Pancreas (tissue), 10 donors: ENCODE measurements around the gene AKAP6. TPM values are rescaled to one million over a fixed set of nuclear protein-coding genes. Genes with fewer than 3 reads are reported as not detected.
"Not testable (repeated sequence)": the region's sequence is repeated elsewhere in the genome, so short reads cannot be mapped to it uniquely, and the experiment has no call there.

Source experiments
- ATAC-seq, 4 donors: fragments of 200-7000 bp; cut with Tn5 transposase; one replicate each; pipeline versions ENCODE4 v1.8.0 to v1.9.1; 2020; ENCODE audit warnings: mild to moderate bottlenecking in 4 of 4, moderate library complexity in 4 of 4
- DNase-seq, 6 donors: peaks; one replicate each; pipeline ENCODE4 v3.0.0-alpha.2; 2020
- FAIRE-seq: peaks from 2 replicates; lab custom pipeline; 2012; peaks lifted over from hg19 to GRCh38; lab: Jason Lieb, UNC
- H3K27ac ChIP-seq, 4 donors: fragments of 200-600 bp; sonication (generic); 1 replicate in 3 of 4; 2 replicates in 1 of 4; pipeline versions ENCODE4 v1.5.0 to v1.8.0; 2020
- H3K27me3 ChIP-seq, 4 donors: fragments of 200-600 bp; one replicate each; pipeline ENCODE4 v1.8.0; 2021
- H3K36me3 ChIP-seq, 3 donors: fragments of 200-600 bp; sonication (generic) in 1 of 3; one replicate each; pipeline versions ENCODE4 v1.5.0 to v1.8.0; 2020 to 2021
- H3K4me1 ChIP-seq, 3 donors: fragments of 200-600 bp; one replicate each; pipeline ENCODE4 v1.8.0; 2021
- H3K4me3 ChIP-seq, 4 donors: fragments of 200-600 bp; sonication (generic) in 2 of 4; one replicate each; pipeline versions ENCODE4 v1.5.0 to v1.8.0; 2020 to 2021
- H3K9me3 ChIP-seq, 4 donors: fragments of 200-600 bp; one replicate each; pipeline ENCODE4 v1.8.0; 2021
- CTCF ChIP-seq, 4 donors: fragments of 200-600 bp; sonication (generic) in 3 of 4; IDR thresholded peaks; one replicate each; pipeline versions ENCODE4 v1.5.0 to v1.8.0; 2021; ENCODE audit warnings: antibody characterized with exemption in 4 of 4
- WGBS, 2 donors: extraction: QIAGEN DNeasy Blood & Tissue Kit; methylation state at CpG; one replicate each; pipeline ENCODE4 v1.1.7; 2013; 5-methylcytosine and 5-hydroxymethylcytosine counted together
- intact Hi-C, 3 donors: fragments of 100-400 bp; cut with DNase I; formaldehyde crosslinking; loops; one replicate each; pipeline versions ENCODE4 v1.11.1 to v1.14.2; 2022
- polyA plus RNA-seq, 2 donors: library from polyadenylated mRNA; stranded (reverse); fragments of 200-250 nt; gene quantifications; one replicate each; pipeline ENCODE4 v1.2.3, GENCODE V29; 2013
- total RNA-seq, 6 donors: library from RNA; stranded (reverse); fragmentation: NEBNext Ultra II Directional in 4 of 6; extraction: Animal tissue kit (Norgen Biotek cat#: 25700) in 4 of 6; gene quantifications; one replicate each; pipeline versions ENCODE4 v1.2.1 to v1.2.4, GENCODE V29; 2021 to 2023
- donor health status: healthy with polysubstance abuse.
- donor health status: DM: no; HTN: no; CAD: no; lungs with moderate emphysema.
- donor health status: DM: no; HTN: no; CAD: no.
- donor health status: control.
- donor health status: control.
- donor health status: Bipolar disorder and iron deficiency.
- donor health status: DM: yes; HTN: yes; CAD: no.
- donor health status: DM: no; HTN: no; CAD: no.
- donor health status: DM: no; HTN: no; CAD: no.
- donor health status: DM: yes; HTN: yes; CAD: no.

Gene AKAP6
- total and polyA plus RNA-seq, 8 donors = 0.34 to 2.2 (median 1.8) TPM

DNA sequence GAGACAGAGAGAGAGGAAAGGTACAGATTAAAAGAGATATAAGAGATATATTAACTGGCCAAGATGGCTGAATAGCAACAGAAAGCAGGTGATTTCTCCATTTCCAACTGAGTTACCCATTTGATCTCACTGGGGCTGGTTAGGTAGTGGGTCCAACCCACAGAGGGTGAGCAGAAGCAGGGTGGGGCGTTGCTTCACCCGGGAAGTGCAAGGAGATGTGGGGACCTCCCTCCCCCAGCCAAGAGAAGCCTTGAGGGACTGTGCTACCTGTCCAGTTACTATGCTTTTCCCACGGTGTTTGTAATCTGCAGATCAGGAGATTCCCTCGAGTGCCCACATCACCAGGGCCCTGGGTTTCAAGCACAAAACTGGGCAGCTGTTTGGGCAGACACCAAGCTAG, 131.2 kb downstream of the AKAP6 start:
- WGBS, 2 donors = 59 to 73% methylated on average over 4 of the region's 4 CpGs
- Histone ChIP-seq H3K27me3 (no peaks in the 10 kb centered on the region), H3K4me1 (no peaks in the 10 kb centered on the region), H3K36me3 (no peaks in the 10 kb centered on the region), H3K27ac (no peak overlapping the region), H3K4me3 (no peak overlapping the region), H3K9me3 (no peaks in the 10 kb centered on the region)
- intact Hi-C loops = no loop called here
- no peak for ATAC-seq
- no peak for FAIRE-seq
- TF ChIP-seq CTCF (IDR thresholded peaks at IDR 0.05) = no peak
- no peak for DNase-seq

DNA sequence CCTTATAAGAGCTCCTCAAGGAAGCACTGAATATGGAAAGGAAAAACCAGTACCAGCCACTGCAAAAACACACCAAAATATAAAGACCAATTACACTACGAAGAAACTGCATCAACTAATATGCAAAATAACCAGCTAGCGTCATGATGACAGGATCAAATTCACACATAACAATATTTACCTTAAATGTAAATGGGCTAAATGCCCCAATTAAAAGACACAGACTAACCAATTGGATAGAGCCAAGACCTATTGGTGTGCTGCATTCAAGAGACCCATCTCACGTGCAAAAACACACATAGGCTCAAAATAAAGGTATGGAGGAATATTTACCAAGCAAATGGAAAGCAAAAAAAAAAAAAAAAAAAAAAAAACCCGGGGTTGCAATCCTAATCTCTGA, 133.5 kb downstream of the AKAP6 start:
- intact Hi-C loops = not testable (repeated sequence)

DNA sequence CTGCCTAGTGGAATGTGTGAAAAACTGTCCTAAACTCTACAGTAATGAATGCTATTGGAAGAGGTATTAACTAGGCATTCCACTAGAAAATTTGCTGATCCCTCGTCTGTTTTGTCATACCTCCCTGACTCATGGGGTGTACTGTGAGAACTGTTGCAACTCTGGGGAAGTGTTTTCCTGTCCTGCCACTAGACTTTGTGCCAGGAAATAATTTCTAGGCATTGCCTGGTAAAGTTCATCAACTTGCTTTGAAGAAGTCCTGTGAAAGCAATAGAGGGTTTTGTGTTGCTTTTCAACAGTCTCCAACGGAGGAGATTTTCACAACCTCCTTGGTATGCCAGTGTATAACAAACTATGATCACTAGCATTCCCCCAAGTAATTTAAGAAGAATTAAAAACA, 139.9 kb downstream of the AKAP6 start:
- TF ChIP-seq CTCF (IDR thresholded peaks at IDR 0.05) = no peak
- Histone ChIP-seq H3K9me3 (no peaks in the 10 kb centered on the region), H3K4me3 (no peak overlapping the region), H3K27ac (no peak overlapping the region), H3K4me1 (peaks cover 0 to 6% (median 0%) of the 10 kb centered on the region in 3 donors), H3K36me3 (no peaks in the 10 kb centered on the region), H3K27me3 (no peaks in the 10 kb centered on the region)
- ATAC-seq (peak in 1 of 4 donors; percentile 67), DNase-seq (no peak), FAIRE-seq (no peak)
- 2 to 6% methylated on average over 2 of the region's 2 CpGs for WGBS, 2 donors
- intact Hi-C loops = no loop called here

More for the DNA sequence above, 133.5 kb downstream of the AKAP6 start:
- not testable (repeated sequence) for H3K36me3 ChIP-seq, FAIRE-seq, H3K9me3 ChIP-seq, DNase-seq, H3K4me3 ChIP-seq, H3K27ac ChIP-seq, H3K4me1 ChIP-seq, H3K27me3 ChIP-seq, ATAC-seq
- WGBS, 2 donors = 84 to 93% methylated on average over 3 of the region's 4 CpGs

- Histone ChIP-seq H3K36me3 (no peaks in the 10 kb centered on the region), H3K27ac (no peak overlapping the region), H3K4me1 (peaks cover 0 to 6% (median 0%) of the 10 kb centered on the region in 3 donors), H3K27me3 (no peaks in the 10 kb centered on the region), H3K4me3 (no peak overlapping the region), H3K9me3 (no peaks in the 10 kb centered on the region)
- DNase-seq (no peak), ATAC-seq (peak; percentile 54 to 80 (median 63)), FAIRE-seq (peak; percentile 98)
- WGBS, 2 donors = 9% methylated on average over 5 of the region's 5 CpGs
- TF ChIP-seq CTCF (IDR thresholded peaks at IDR 0.05) = peak; percentile 11 to 38 (median 31)
- intact Hi-C loops = no loop called here
Measured at GRCh38 chr14:32469388-32470160, 140.5 kb downstream of the AKAP6 start.

DNA sequence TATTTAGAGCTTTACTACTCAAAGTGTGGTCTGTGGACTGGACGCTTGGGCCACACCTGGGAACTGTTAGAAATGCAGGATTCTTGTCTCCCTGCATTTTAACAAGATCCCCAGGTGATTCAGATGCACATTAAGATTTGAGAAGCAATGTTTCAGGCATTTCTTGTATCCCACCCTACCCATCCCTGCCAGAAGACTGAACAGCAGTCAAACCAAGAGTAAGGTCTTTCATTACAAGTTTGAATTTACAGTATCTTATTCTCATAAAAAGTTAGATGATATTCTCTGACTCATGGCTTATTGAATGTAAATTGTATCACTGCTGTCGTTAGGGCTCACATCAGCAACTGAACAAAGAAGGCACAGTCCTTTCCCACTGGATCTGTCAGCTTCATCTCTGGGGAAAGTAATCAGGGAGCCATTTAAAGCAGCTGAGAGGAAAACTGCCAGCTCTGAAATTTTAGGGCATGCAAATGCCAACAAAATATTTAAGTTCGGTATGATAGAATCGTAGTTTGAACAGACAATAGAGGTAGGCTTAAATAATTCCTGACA, 141.1 kb downstream of the AKAP6 start:
- Histone ChIP-seq H3K4me3 (no peak overlapping the region), H3K27me3 (no peaks in the 10 kb centered on the region), H3K36me3 (no peaks in the 10 kb centered on the region), H3K9me3 (no peaks in the 10 kb centered on the region), H3K4me1 (peaks cover 0 to 6% (median 0%) of the 10 kb centered on the region in 3 donors), H3K27ac (no peak overlapping the region)
- FAIRE-seq (no peak), ATAC-seq (no peak), DNase-seq (no peak)
- 65 to 89% methylated on average over 4 of the region's 4 CpGs for WGBS, 2 donors
- no peak for TF ChIP-seq CTCF (IDR thresholded peaks at IDR 0.05)
- intact Hi-C loops = no loop called here
